Activated CD8-positive, alpha-beta T cell treated with anti-CD3 and anti-CD28 coated beads, Interleukin-2, amount 10 ng/mL, durations not matched to agents 7 days and 5 days (primary cell): ENCODE measurements around the gene RPL41. TPM values are rescaled to one million over a fixed set of nuclear protein-coding genes. Genes with fewer than 3 reads are reported as not detected.
A peak's percentile ranks its signal among the peaks of the same experiment; 100 is the strongest.
"Not testable (repeated sequence)": the region's sequence is repeated elsewhere in the genome, so short reads cannot be mapped to it uniquely, and the experiment has no call there.

Experiments used
- ATAC-seq: fragments of 150-1000 bp; cut with Tn5 transposase; one replicate; pipeline ENCODE4 v1.10.0; 2021; ENCODE audit warnings: moderate library complexity
- CTCF ChIA-PET: fragments of 350-600 bp; sonication (Branson Sonifier 250); formaldehyde crosslinking; loops from one replicate; lab custom pipeline; 2021; ENCODE audit warnings: antibody characterized with exemption; lab: Charles Lee
- POLR2A ChIA-PET: fragments of 350-600 bp; sonication (Branson Sonifier 250); formaldehyde crosslinking; loops from one replicate; lab custom pipeline; 2021; ENCODE audit warnings: antibody characterized with exemption; lab: Charles Lee
- DNase-seq: peaks from one replicate; pipeline ENCODE4 v3.0.0-alpha.2; 2020
- H3K27ac Mint-ChIP-seq: one replicate; pipeline ENCODE4 v1.8.0; 2021; ENCODE audit warnings: mild to moderate bottlenecking, mixed read lengths
- H3K27me3 Mint-ChIP-seq: one replicate; pipeline ENCODE4 v1.8.0; 2021; ENCODE audit warnings: low read depth, mixed read lengths
- H3K36me3 Mint-ChIP-seq: one replicate; pipeline ENCODE4 v1.8.0; 2021; ENCODE audit warnings: low read depth, mixed read lengths
- H3K4me1 Mint-ChIP-seq: one replicate; pipeline ENCODE4 v1.8.0; 2021; ENCODE audit warnings: low read depth, mixed read lengths
- H3K4me3 Mint-ChIP-seq: one replicate; pipeline ENCODE4 v1.8.0; 2021; ENCODE audit warnings: mild to moderate bottlenecking, mixed read lengths
- H3K9me3 Mint-ChIP-seq: one replicate; pipeline ENCODE4 v1.8.0; 2022; ENCODE audit warnings: mixed read lengths; ENCODE audit not compliant: insufficient read depth
- total RNA-seq, 2 experiments: library from RNA; stranded (reverse); gene quantifications; one replicate each; pipeline ENCODE4 v1.2.3, GENCODE V29; 2021

The RPL41 gene
- total RNA-seq, 2 experiments from 2014 or later, result 3,845 to 4,046 TPM

- Mint-ChIP-seq H3K4me3 (peak overlapping the region; percentile 100), H3K4me1 (peaks cover 60% of the 10 kb centered on the region), H3K36me3 (peaks cover 41% of the 10 kb centered on the region), H3K27me3 (no peaks in the 10 kb centered on the region), H3K9me3 (no peaks in the 10 kb centered on the region), H3K27ac (peak overlapping the region; percentile 98)
- DNase-seq (peak; percentile 64), ATAC-seq (peak; percentile 10)
- CTCF ChIA-PET, result interaction anchor here (0.7 to 13.1 kb wide), 12 partner anchors 13 to 534 kb away, joined by 3 to 88 read pairs (median 10); partner anchors contain the start of genes ERBB3, ESYT1, RPL41 and SMARCC2
- POLR2A ChIA-PET, result interaction anchor here (0.9 to 4.5 kb wide), 19 partner anchors 8 to 1823 kb away, joined by 3 to 105 read pairs (median 4); partner anchors contain the start of genes ERBB3, ESYT1, HNRNPA1 and PYM1
Measured at GRCh38 chr12:56103066-56103711, 13.2 kb upstream of the RPL41 start.

DNA sequence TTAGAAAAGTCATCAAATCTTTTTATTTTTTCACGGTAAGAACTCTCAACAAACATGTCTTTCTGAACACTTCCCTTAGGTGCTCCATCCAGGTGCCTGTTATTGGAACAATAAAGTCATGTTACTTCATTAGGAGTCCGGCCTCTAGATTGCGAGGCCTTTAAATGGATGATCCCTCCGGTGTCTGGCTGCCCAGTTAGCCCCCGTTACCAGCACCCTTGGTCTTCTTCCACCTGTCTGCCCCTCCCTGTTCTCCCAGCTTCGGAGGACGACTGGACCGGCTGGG, 12.7 kb upstream of the RPL41 start:
- DNase-seq (no peak), ATAC-seq (no peak)
- H3K4me1 Mint-ChIP-seq, result peaks cover 64% of the 10 kb centered on the region
- CTCF ChIA-PET, result interaction anchor here (0.5 to 13.1 kb wide), 15 partner anchors 11 to 365 kb away, joined by 3 to 88 read pairs (median 8); partner anchors contain the start of genes ERBB3, ESYT1, RPL41 and SMARCC2
- H3K4me3 Mint-ChIP-seq, result peak overlapping the region; percentile 100
- POLR2A ChIA-PET, result interaction anchor here (0.9 to 4.5 kb wide), 23 partner anchors 8 to 1823 kb away, joined by 3 to 105 read pairs (median 5); partner anchors contain the start of genes ERBB3, ESYT1, HNRNPA1 and IL23A
- H3K9me3 Mint-ChIP-seq, result no peaks in the 10 kb centered on the region
- peak overlapping the region; percentile 98 for H3K27ac Mint-ChIP-seq
- H3K36me3 Mint-ChIP-seq, result peaks cover 47% of the 10 kb centered on the region
- no peaks in the 10 kb centered on the region for H3K27me3 Mint-ChIP-seq

GRCh38 chr12:56104109-56104814, 12.2 kb upstream of the RPL41 start, which contains the start of gene PA2G4:
Gene PA2G4, plus strand, starts transcription at chr12:56104559. Its CDS starts 179 bp downstream, at chr12:56104738.
- peaks cover 52% of the 10 kb centered on the region for H3K36me3 Mint-ChIP-seq
- DNase-seq (peak; percentile 99), ATAC-seq (peak; percentile 94)
- H3K4me1 Mint-ChIP-seq, result peaks cover 64% of the 10 kb centered on the region
- no peaks in the 10 kb centered on the region for H3K27me3 Mint-ChIP-seq
- ChIA-PET CTCF (interaction anchor here (0.5 to 13.1 kb wide), 16 partner anchors 10 to 366 kb away, joined by 3 to 88 read pairs (median 8); partner anchors contain the start of genes ERBB3, ESYT1, RNF41 and RPL41), POLR2A (interaction anchor here (0.6 to 4.5 kb wide), 27 partner anchors 9 to 1824 kb away, joined by 3 to 105 read pairs (median 4); partner anchors contain the start of genes ERBB3, ESYT1, HNRNPA1 and IL23A)
- no peaks in the 10 kb centered on the region for H3K9me3 Mint-ChIP-seq
- H3K4me3 Mint-ChIP-seq, result peak within 1 kb of the TSS; percentile 100
- peak within 1 kb of the TSS; percentile 98 for H3K27ac Mint-ChIP-seq

DNA sequence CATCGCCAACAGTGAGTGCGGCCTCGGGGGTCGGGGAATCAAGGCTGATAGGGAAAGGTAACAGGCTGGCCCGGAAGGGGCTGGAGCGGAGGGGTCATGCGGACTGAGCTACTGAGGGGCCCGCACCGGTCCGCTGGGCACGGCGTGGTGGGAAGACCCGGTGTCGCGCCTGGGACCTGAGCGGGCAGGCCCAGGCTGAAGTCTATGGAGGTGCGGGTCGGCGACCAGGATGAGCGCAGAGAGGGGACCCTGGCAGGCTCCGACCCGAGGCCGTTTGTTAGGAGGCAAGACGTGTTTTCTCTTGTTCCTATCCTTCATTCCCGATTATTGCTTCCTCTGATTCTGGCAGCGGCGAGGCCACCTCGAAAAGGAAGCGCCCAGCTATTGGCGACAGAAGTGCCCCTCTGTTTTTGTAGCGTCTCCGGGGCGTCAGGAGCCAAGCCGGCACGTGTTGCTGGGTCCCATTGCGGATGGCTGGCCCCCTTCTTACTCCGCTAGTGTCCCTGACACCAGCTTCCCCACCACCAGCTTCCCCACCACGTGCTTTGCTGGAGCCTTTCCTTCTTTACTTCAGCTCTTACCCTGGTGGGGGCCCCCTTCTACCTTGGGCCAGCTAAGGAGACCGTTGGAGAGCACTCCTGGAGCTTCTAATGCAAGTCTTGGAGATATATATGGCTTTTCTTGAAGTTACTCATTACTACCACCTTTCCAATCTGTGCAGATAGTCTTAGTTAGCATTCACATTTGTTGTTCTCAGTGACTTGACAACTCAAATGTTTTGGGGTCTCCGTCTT, 11.4 kb upstream of the RPL41 start:
- Mint-ChIP-seq H3K4me1 (peaks cover 62% of the 10 kb centered on the region), H3K36me3 (peaks cover 54% of the 10 kb centered on the region), H3K27ac (peak overlapping the region; percentile 98), H3K4me3 (peak overlapping the region; percentile 100), H3K27me3 (no peaks in the 10 kb centered on the region), H3K9me3 (no peaks in the 10 kb centered on the region)
- ATAC-seq (peak; percentile 8), DNase-seq (peak; percentile 46)
- POLR2A ChIA-PET, result interaction anchor here (0.8 to 4.5 kb wide), 15 partner anchors 8 to 234 kb away, joined by 3 to 105 read pairs (median 5); partner anchors contain the start of genes ERBB3, ESYT1, IL23A and MYL6
- CTCF ChIA-PET, result interaction anchor here (0.6 to 13.1 kb wide), 18 partner anchors 11 to 367 kb away, joined by 3 to 88 read pairs (median 6); partner anchors contain the start of genes DNAJC14, ERBB3, ESYT1 and RNF41

DNA sequence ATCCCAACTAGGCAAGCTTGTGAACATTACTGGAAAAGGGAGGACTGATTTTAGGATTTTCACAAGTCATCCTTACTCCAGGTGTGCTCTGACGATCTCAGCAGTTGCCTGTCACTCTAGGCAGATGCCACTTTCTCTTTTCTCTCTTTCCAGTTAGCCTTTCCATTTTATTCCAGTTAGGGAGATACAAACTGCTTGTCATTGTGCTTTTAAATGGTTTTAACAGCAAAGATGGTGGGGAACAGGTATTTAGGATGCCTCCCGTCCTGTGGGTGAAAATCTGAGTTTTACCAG, 10.9 kb upstream of the RPL41 start:
- ChIA-PET CTCF (interaction anchor here (0.6 to 13.1 kb wide), 10 partner anchors 10 to 276 kb away, joined by 3 to 88 read pairs (median 4); partner anchors contain the start of genes DNAJC14, ERBB3, RPL41 and ZC3H10), POLR2A (interaction anchor here (0.8 to 4.5 kb wide), 5 partner anchors 8 to 174 kb away, joined by 3 to 105 read pairs (median 6); partner anchors contain the start of genes ESYT1, RPL41, SMARCC2 and ZC3H10)
- Mint-ChIP-seq H3K27me3 (no peaks in the 10 kb centered on the region), H3K4me1 (peaks cover 60% of the 10 kb centered on the region), H3K27ac (peak overlapping the region; percentile 98), H3K9me3 (no peaks in the 10 kb centered on the region), H3K36me3 (peaks cover 58% of the 10 kb centered on the region), H3K4me3 (peak overlapping the region; percentile 100)
- ATAC-seq (no peak), DNase-seq (no peak)

DNA sequence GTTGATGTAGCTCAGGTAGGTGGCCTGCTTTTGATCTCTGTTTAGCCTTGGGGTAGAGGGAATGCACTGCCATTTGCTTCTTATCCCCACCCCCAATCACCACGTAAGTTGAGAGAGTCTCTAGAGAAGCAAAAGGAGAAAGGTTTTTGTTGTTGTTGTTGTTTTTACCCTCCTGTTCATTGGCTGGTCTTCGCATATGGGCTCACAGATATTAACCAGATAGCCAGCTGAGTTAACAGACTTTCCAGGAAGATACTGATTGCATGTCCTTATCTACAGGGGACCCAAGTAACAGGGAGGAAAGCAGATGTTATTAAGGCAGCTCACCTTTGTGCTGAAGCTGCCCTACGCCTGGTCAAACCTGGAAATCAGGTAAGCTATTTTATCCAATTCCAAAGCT, 9.2 kb upstream of the RPL41 start:
- Mint-ChIP-seq H3K9me3 (no peaks in the 10 kb centered on the region), H3K27ac (peak overlapping the region; percentile 64), H3K4me1 (peaks cover 46% of the 10 kb centered on the region), H3K27me3 (no peaks in the 10 kb centered on the region), H3K36me3 (peaks cover 71% of the 10 kb centered on the region), H3K4me3 (no peak overlapping the region)
- POLR2A ChIA-PET, result interaction anchor here (1.2 kb wide), 1 partner anchor 11 kb away, joined by 5 read pairs; the partner anchor contains the start of gene ZC3H10
- DNase-seq (no peak), ATAC-seq (no peak)
- CTCF ChIA-PET, result interaction anchor here (1.1 to 13.1 kb wide), 8 partner anchors 8 to 110 kb away, joined by 3 to 88 read pairs (median 5); partner anchors contain the start of genes SUOX and ZC3H10

DNA sequence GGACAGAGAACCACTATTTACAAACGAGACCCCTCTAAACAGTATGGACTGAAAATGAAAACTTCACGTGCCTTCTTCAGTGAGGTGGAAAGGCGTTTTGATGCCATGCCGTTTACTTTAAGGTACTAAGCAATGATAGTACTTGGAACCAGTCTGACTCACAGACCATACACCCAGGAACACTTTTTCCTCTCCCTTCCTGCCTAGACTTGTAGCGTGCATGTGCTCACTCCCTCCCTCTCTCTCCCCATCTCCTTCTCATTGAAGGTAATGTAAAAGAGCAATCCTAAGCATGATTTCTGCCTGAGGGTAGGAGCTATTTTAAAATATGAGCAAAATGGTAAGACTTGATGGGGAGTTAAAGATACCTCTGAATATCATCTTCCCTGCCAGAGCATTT, 5.9 kb upstream of the RPL41 start:
- H3K27me3 Mint-ChIP-seq, result no peaks in the 10 kb centered on the region
- POLR2A ChIA-PET, result interaction anchor here (0.5 kb wide), 1 partner anchor 143 kb away, joined by 3 read pairs; no protein-coding TSS in a partner anchor
- ATAC-seq, result no peak

GRCh38 chr12:56114084-56114483, 2.3 kb upstream of the RPL41 start:
- Mint-ChIP-seq H3K4me3 (no peak overlapping the region), H3K27ac (peak overlapping the region; percentile 24), H3K9me3 (no peaks in the 10 kb centered on the region), H3K27me3 (no peaks in the 10 kb centered on the region), H3K36me3 (peaks cover 72% of the 10 kb centered on the region), H3K4me1 (peaks cover 23% of the 10 kb centered on the region)
- POLR2A ChIA-PET, result no interaction called here
- no peak for ATAC-seq
- CTCF ChIA-PET, result interaction anchor here (0.7 to 13.1 kb wide), 2 partner anchors 10 to 68 kb away, joined by 3 to 88 read pairs; no protein-coding TSS in a partner anchor
- no peak for DNase-seq

More for the DNA sequence above, 5.9 kb upstream of the RPL41 start:
- Mint-ChIP-seq H3K4me1 (peaks cover 33% of the 10 kb centered on the region), H3K27ac (no peak overlapping the region), H3K9me3 (no peaks in the 10 kb centered on the region), H3K4me3 (no peak overlapping the region), H3K36me3 (peaks cover 84% of the 10 kb centered on the region)
- DNase-seq, result no peak
- CTCF ChIA-PET, result interaction anchor here (13.1 kb wide), 1 partner anchor 65 kb away, joined by 88 read pairs; no protein-coding TSS in a partner anchor

DNA sequence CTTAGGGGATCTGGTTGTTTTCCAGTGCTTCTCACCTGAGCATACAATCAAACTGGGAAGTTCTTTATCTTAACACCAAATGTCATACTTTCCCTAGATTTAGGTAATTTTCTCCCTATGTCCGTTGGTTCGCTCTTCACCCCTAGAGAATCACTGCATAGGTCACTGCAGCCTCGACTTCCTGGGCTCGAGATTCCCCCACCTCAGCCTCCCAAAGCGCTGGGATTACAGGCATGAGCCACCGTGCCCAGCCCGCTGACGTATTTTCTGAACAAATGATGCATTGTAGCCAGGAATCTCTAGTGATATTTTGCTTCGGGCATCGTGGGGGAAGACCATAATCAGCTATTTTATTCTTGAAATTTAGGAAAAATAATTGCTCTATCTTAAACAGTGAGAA, 1.1 kb upstream of the RPL41 start:
- DNase-seq, result no peak
- ATAC-seq, result no peak
- Mint-ChIP-seq H3K9me3 (no peaks in the 10 kb centered on the region), H3K27ac (peak overlapping the region; percentile 100), H3K36me3 (peaks cover 63% of the 10 kb centered on the region), H3K27me3 (no peaks in the 10 kb centered on the region), H3K4me1 (peaks cover 35% of the 10 kb centered on the region), H3K4me3 (peak overlapping the region; percentile 100)
- ChIA-PET POLR2A (interaction anchor here (0.6 to 5.0 kb wide), 3 partner anchors 12 to 157 kb away, joined by 3 to 105 read pairs (median 10); partner anchors contain the start of gene PA2G4), CTCF (interaction anchor here (0.7 to 4.9 kb wide), 10 partner anchors 8 to 185 kb away, joined by 3 to 58 read pairs (median 5); partner anchors contain the start of genes ESYT1 and PA2G4)

- POLR2A ChIA-PET, result interaction anchor here (0.6 to 5.2 kb wide), 25 partner anchors 9 to 388 kb away, joined by 3 to 105 read pairs (median 5); partner anchors contain the start of genes CD63, ESYT1, MYL6 and MYL6B
- H3K4me3 Mint-ChIP-seq, result peak overlapping the region; percentile 100
- not testable (repeated sequence) for DNase-seq, ATAC-seq, H3K9me3 Mint-ChIP-seq, H3K27me3 Mint-ChIP-seq
- CTCF ChIA-PET, result interaction anchor here (0.6 to 4.9 kb wide), 19 partner anchors 10 to 379 kb away, joined by 3 to 122 read pairs (median 6); partner anchors contain the start of genes COQ10A, ESYT1, MYL6B and ORMDL2
- H3K36me3 Mint-ChIP-seq, result peaks cover 55% of the 10 kb centered on the region
- H3K4me1 Mint-ChIP-seq, result peaks cover 39% of the 10 kb centered on the region
- peak overlapping the region; percentile 100 for H3K27ac Mint-ChIP-seq
Measured at GRCh38 chr12:56117082-56117706, 761 bp downstream of the RPL41 start.
